Loucy (cell line): ENCODE measurements around the gene PCBP3.

Experiments used
- H2AFZ ChIP-seq: fragments of 200-600 bp; sonication (generic); 2 replicates; pipeline ENCODE4 v1.6.0; 2016; ENCODE audit warnings: antibody characterized with exemption, mild to moderate bottlenecking, low read length, moderate library complexity
- H3F3A ChIP-seq: fragments of 200-600 bp; 2 replicates; pipeline ENCODE4 v1.6.0; 2016; ENCODE audit warnings: antibody characterized with exemption, low read depth, mild to moderate bottlenecking
- H3K27me3 ChIP-seq: fragments of 200-600 bp; sonication (generic); 2 replicates; pipeline ENCODE4 v1.6.1; 2014; ENCODE audit warnings: low read length, mild to moderate bottlenecking; ENCODE audit not compliant: insufficient read depth, poor library complexity, severe bottlenecking
- H3K36me3 ChIP-seq: fragments of 200-600 bp; sonication (generic); 2 replicates; pipeline ENCODE4 v1.6.1; 2016; ENCODE audit warnings: low read length; ENCODE audit not compliant: insufficient read depth
- H3K4me1 ChIP-seq: fragments of 200-600 bp; sonication (generic); 2 replicates; pipeline ENCODE4 v1.5.1; 2014; ENCODE audit warnings: low read length, mild to moderate bottlenecking; ENCODE audit not compliant: insufficient read depth, poor library complexity, severe bottlenecking
- H3K4me2 ChIP-seq: fragments of 200-600 bp; sonication (generic); 2 replicates; pipeline ENCODE4 v1.6.0; 2014; ENCODE audit warnings: antibody characterized with exemption, low read length, low read depth, mild to moderate bottlenecking; ENCODE audit not compliant: poor library complexity, severe bottlenecking
- H3K4me3 ChIP-seq: fragments of 200-600 bp; sonication (generic); 2 replicates; pipeline ENCODE4 v1.5.1; 2014; ENCODE audit warnings: low read length, mild to moderate bottlenecking, mixed read lengths; ENCODE audit not compliant: poor library complexity, severe bottlenecking
- H3K79me2 ChIP-seq: fragments of 200-600 bp; sonication (generic); 2 replicates; pipeline ENCODE4 v1.6.1; 2014; ENCODE audit warnings: low read length; ENCODE audit not compliant: insufficient read depth
- H3K9ac ChIP-seq: fragments of 200-600 bp; sonication (generic); 2 replicates; pipeline ENCODE4 v1.6.0; 2014; ENCODE audit warnings: mild to moderate bottlenecking, low read depth, low read length, moderate library complexity; ENCODE audit not compliant: poor library complexity, severe bottlenecking
- H3K9me2 ChIP-seq: fragments of 200-600 bp; sonication (generic); replicated peaks from 2 replicates; pipeline ENCODE4 v1.6.1; 2016; ENCODE audit warnings: low read depth, low read length, mixed read lengths
- H3K9me3 ChIP-seq: fragments of 200-600 bp; sonication (generic); 2 replicates; pipeline ENCODE4 v1.6.1; 2014; ENCODE audit warnings: mild to moderate bottlenecking, antibody characterized with exemption, low read length, low read depth; ENCODE audit not compliant: insufficient read depth
- H4K20me1 ChIP-seq: fragments of 200-600 bp; sonication (generic); 2 replicates; pipeline ENCODE4 v1.6.0; 2014; ENCODE audit warnings: antibody characterized with exemption, low read length, mild to moderate bottlenecking; ENCODE audit not compliant: insufficient read depth, poor library complexity, severe bottlenecking
- EZH2phosphoT487 ChIP-seq: fragments of 200-600 bp; IDR thresholded peaks from 2 replicates; pipeline ENCODE4 v1.6.1; 2018; ENCODE audit warnings: antibody characterized with exemption, mild to moderate bottlenecking, moderate library complexity, borderline replicate concordance
- TF ChIP-seq, protein P1 (sequence below): fragments of 200-600 bp; sonication (generic); conservative IDR thresholded peaks from 2 replicates; pipeline ENCODE4 v1.5.1; 2014; ENCODE audit warnings: mild to moderate bottlenecking, antibody characterized with exemption, low read length

Gene PCBP3

GRCh38 chr21:45740491-45741357 is 97.2 kb downstream of the PCBP3 start:
- H3K36me3 ChIP-seq = no peaks in the 10 kb centered on the region; the same call in 1 of the 2 replicates
- peaks cover 5% of the 10 kb centered on the region; the same call in 1 of the 2 replicates for H3F3A ChIP-seq
- H3K9me2 ChIP-seq = no peaks in the 10 kb centered on the region
- no peak overlapping the region for H3K4me3 ChIP-seq
- TF ChIP-seq, protein P1, sequence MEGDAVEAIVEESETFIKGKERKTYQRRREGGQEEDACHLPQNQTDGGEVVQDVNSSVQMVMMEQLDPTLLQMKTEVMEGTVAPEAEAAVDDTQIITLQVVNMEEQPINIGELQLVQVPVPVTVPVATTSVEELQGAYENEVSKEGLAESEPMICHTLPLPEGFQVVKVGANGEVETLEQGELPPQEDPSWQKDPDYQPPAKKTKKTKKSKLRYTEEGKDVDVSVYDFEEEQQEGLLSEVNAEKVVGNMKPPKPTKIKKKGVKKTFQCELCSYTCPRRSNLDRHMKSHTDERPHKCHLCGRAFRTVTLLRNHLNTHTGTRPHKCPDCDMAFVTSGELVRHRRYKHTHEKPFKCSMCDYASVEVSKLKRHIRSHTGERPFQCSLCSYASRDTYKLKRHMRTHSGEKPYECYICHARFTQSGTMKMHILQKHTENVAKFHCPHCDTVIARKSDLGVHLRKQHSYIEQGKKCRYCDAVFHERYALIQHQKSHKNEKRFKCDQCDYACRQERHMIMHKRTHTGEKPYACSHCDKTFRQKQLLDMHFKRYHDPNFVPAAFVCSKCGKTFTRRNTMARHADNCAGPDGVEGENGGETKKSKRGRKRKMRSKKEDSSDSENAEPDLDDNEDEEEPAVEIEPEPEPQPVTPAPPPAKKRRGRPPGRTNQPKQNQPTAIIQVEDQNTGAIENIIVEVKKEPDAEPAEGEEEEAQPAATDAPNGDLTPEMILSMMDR = peak; percentile 30; the same call in 1 of the 2 replicates
- TF ChIP-seq EZH2phosphoT487 = no peak
- peaks cover 10% of the 10 kb centered on the region for H3K4me1 ChIP-seq
- H3K4me2 ChIP-seq = no peak overlapping the region
- H4K20me1 ChIP-seq = no peaks in the 10 kb centered on the region
- H2AFZ ChIP-seq = 0 out of 2 replicates have a peak overlapping the region, but pooled peaks have one; percentile 41
- H3K27me3 ChIP-seq = no peaks in the 10 kb centered on the region
- H3K9ac ChIP-seq = no peak overlapping the region
- no peaks in the 10 kb centered on the region for H3K79me2 ChIP-seq
- no peaks in the 10 kb centered on the region for H3K9me3 ChIP-seq

- TF ChIP-seq EZH2phosphoT487 = no peak
- TF ChIP-seq, protein P1 = no peak
- peaks cover 10% of the 10 kb centered on the region for H3K4me1 ChIP-seq
- H3K36me3 ChIP-seq = no peaks in the 10 kb centered on the region; the same call in 1 of the 2 replicates
- H3K79me2 ChIP-seq = no peaks in the 10 kb centered on the region
- H3K9ac ChIP-seq = no peak overlapping the region
- no peaks in the 10 kb centered on the region for H3K27me3 ChIP-seq
- no peak overlapping the region for H3K4me2 ChIP-seq
- H3K9me2 ChIP-seq = no peaks in the 10 kb centered on the region
- no peaks in the 10 kb centered on the region for H4K20me1 ChIP-seq
- peaks cover 5% of the 10 kb centered on the region; the same call in 1 of the 2 replicates for H3F3A ChIP-seq
- no peak overlapping the region for H2AFZ ChIP-seq
- no peaks in the 10 kb centered on the region for H3K9me3 ChIP-seq
- H3K4me3 ChIP-seq = no peak overlapping the region
These were observed 98.2 kb downstream of the PCBP3 start for GRCh38 chr21:45741691-45742090.

GRCh38 chr21:45742247-45742646 is 98.7 kb downstream of the PCBP3 start:
- no peak overlapping the region for H3K4me2 ChIP-seq
- H3K27me3 ChIP-seq = no peaks in the 10 kb centered on the region
- H3K4me1 ChIP-seq = peaks cover 10% of the 10 kb centered on the region
- no peaks in the 10 kb centered on the region for H3K9me2 ChIP-seq
- H3K79me2 ChIP-seq = no peaks in the 10 kb centered on the region
- H4K20me1 ChIP-seq = no peaks in the 10 kb centered on the region
- peaks cover 5% of the 10 kb centered on the region; the same call in 1 of the 2 replicates for H3F3A ChIP-seq
- H3K9ac ChIP-seq = no peak overlapping the region
- no peak overlapping the region for H3K4me3 ChIP-seq
- no peaks in the 10 kb centered on the region; the same call in 1 of the 2 replicates for H3K36me3 ChIP-seq
- H2AFZ ChIP-seq = no peak overlapping the region
- TF ChIP-seq, protein P1 = no peak
- no peak for TF ChIP-seq EZH2phosphoT487
- no peaks in the 10 kb centered on the region for H3K9me3 ChIP-seq
